ENCODE data around the gene GNS.

GNS gene

DNA sequence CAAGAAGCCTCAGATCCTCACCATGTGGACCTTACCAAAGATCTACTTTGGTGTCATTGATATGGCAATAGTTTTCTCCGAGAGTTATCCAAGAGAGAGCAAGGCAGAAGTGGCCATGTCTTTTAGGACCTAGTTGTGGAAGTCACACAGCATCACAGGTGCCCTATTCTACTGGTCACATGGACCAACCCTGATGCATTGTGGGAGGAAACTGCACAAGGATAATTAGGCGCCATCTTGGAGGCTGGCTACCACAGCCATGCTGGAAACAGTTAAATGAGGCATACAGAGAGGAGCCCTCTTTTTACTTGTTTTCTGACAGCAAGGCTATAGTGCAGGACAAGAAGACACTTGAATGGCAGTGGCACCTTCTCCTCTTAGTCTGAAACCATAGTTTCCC is 49.8 kb downstream of the GNS start:
- no peaks in the 10 kb centered on the region for H3K9me3 ChIP-seq (ENCODE audit: control insufficient read depth, insufficient read depth, low read length)
- no peaks in the 10 kb centered on the region for H3K4me1 ChIP-seq (ENCODE audit: insufficient read depth, low read length)
- H3K9ac ChIP-seq (ENCODE audit: low read depth, low read length) = no peak overlapping the region
- no peaks in the 10 kb centered on the region; the same call in 1 of the 2 replicates for H3K36me3 ChIP-seq (ENCODE audit: insufficient read depth, low read length)

GRCh38 chr12:64707926-64708325 is 51.3 kb downstream of the GNS start:
- no peak overlapping the region for H3K9ac ChIP-seq (ENCODE audit: low read depth, low read length)
- no peaks in the 10 kb centered on the region for H3K9me3 ChIP-seq (ENCODE audit: control insufficient read depth, insufficient read depth, low read length)

DNA sequence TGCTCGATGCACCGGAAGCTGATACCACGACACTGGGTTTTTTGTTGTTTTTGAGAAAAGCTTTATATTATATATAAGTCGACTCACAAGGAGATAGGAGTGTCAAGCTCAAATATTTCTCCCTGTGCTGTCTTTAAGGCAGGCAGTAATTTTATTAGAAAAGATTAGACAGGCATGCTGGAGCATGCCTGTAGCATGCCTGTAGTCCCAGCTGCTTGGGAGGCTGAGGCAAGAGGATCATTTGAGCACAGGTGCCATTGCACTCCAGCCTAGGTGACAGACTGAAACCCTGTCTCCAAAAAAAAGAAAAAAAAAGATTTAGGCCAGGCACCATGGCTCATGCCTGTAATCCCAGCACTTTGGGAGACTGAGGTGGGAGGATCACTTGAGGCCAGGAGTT is 51.8 kb downstream of the GNS start:
- Histone ChIP-seq H3K4me1 (ENCODE audit: insufficient read depth, low read length) (no peaks in the 10 kb centered on the region), H3K9ac (ENCODE audit: low read depth, low read length) (no peak overlapping the region), H3K36me3 (ENCODE audit: insufficient read depth, low read length) (no peaks in the 10 kb centered on the region; the same call in none of the 2 replicates), H3K9me3 (ENCODE audit: control insufficient read depth, insufficient read depth, low read length) (no peaks in the 10 kb centered on the region)

More at GRCh38 chr12:64707926-64708325, 51.3 kb downstream of the GNS start:
- Histone ChIP-seq H3K36me3 (ENCODE audit: insufficient read depth, low read length) (no peaks in the 10 kb centered on the region; the same call in 1 of the 2 replicates), H3K4me1 (ENCODE audit: insufficient read depth, low read length) (no peaks in the 10 kb centered on the region)

GRCh38 chr12:64706857-64707256 is 52.3 kb downstream of the GNS start:
- no peaks in the 10 kb centered on the region; the same call in none of the 2 replicates for H3K36me3 ChIP-seq (ENCODE audit: insufficient read depth, low read length)
- no peaks in the 10 kb centered on the region for H3K4me1 ChIP-seq (ENCODE audit: insufficient read depth, low read length)
- H3K9ac ChIP-seq (ENCODE audit: low read depth, low read length) = no peak overlapping the region
- H3K9me3 ChIP-seq (ENCODE audit: control insufficient read depth, insufficient read depth, low read length) = no peaks in the 10 kb centered on the region

DNA sequence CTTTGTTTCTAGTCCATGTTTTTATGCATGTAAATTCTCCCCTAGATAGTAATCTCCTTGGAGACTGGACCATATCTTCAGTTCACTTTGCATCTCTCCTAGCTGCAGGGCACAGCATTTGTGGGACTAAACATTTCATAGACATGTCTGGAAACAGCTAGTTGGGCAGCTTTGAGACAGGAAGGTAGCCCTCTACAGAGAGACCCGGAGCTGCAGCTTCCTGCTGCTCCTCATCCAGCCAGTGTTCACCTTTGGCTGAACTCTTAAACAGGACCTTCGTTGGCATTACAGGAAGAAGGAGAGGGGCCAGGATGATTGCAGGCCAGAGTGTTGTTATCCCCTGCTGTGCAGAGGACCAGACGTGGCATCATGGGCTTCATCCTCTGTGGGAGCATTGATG is 52.9 kb downstream of the GNS start:
- H3K9me3 ChIP-seq (ENCODE audit: control insufficient read depth, insufficient read depth, low read length) = no peaks in the 10 kb centered on the region
- no peaks in the 10 kb centered on the region; the same call in none of the 2 replicates for H3K36me3 ChIP-seq (ENCODE audit: insufficient read depth, low read length)
- no peak overlapping the region for H3K9ac ChIP-seq (ENCODE audit: low read depth, low read length)
- no peaks in the 10 kb centered on the region for H3K4me1 ChIP-seq (ENCODE audit: insufficient read depth, low read length)

DNA sequence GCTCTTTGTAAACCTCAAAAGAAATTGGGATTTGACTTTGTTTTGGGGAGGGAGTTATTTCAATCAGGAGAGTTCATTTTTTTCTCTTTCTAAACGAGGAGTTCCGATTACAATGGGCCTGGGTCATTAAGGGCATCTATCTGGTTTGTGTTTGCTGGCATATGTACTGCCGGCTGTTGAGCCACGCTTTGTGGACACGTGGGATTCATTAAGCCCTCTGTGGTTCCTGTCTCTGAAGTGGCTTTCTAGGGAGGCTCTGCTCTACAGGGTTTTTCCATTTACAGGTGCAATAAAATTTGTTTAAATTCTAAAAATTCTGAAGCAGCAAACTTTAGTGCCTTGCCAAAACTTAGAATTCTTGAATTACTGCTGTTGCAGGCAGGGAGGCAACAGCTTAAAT is 57.9 kb downstream of the GNS start:
- no peaks in the 10 kb centered on the region; the same call in 1 of the 2 replicates for H3K4me1 ChIP-seq (ENCODE audit: insufficient read depth, low read length)
- H3K36me3 ChIP-seq (ENCODE audit: insufficient read depth, low read length) = no peaks in the 10 kb centered on the region; the same call in 1 of the 2 replicates
- H3K9me3 ChIP-seq (ENCODE audit: control insufficient read depth, insufficient read depth, low read length) = no peaks in the 10 kb centered on the region
- H3K9ac ChIP-seq (ENCODE audit: low read depth, low read length) = no peak overlapping the region

DNA sequence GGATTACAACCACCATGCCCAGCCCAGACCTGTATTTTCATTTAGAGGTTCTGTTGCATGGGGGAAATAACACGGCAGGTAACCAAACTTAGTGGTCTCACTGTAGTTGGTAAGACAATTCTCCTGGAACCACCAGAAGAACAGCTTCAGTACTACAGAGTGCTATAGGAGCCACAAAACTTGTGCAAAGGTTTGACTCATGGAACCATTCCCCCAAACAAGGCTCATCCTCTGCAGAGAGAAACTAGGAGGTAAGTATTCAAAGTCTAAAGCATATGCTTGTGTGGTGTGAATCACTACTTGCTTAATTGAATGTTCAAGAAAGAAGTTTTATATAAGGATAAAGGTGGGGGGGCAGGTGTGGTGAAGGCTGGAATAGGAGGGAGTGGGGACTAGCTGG is 58.7 kb downstream of the GNS start:
- H3K36me3 ChIP-seq (ENCODE audit: insufficient read depth, low read length) = no peaks in the 10 kb centered on the region; the same call in none of the 2 replicates

DNA sequence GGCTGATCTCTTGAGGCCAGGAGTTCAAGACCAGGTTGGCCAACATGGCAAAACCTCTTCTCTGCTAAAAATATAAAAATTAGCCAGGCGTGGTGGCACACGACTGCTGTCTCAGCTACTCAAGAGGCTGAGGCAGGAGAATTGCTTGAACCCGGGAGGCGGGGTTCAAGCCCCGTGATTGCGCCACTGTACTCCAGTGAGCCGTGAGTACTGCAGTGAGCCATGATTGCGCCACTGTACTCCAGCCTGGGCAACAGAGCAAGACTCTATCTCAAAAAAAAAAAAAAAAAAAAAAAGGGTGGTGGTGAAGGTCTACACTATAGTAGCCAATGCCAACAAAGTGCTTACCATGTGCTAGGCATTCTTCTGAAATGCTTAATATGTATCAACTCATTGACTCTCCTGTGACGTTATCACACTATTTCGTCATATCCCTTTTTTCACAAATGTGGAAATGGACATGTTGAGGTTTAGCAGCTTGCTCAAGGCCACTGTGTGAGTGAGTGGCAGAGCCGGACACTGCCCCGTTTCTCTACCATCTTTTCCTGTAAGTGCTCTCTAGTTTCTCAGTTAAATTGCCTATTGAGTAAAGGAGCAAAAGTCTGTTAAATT is 59.6 kb downstream of the GNS start:
- Histone ChIP-seq H3K9me3 (ENCODE audit: control insufficient read depth, insufficient read depth, low read length) (no peaks in the 10 kb centered on the region), H3K36me3 (ENCODE audit: insufficient read depth, low read length) (peaks cover 4% of the 10 kb centered on the region), H3K9ac (ENCODE audit: low read depth, low read length) (no peak overlapping the region), H3K4me1 (ENCODE audit: insufficient read depth, low read length) (no peaks in the 10 kb centered on the region; the same call in 1 of the 2 replicates)

More for the DNA sequence above, 58.7 kb downstream of the GNS start:
- no peaks in the 10 kb centered on the region; the same call in 1 of the 2 replicates for H3K4me1 ChIP-seq (ENCODE audit: insufficient read depth, low read length)
- H3K9me3 ChIP-seq (ENCODE audit: control insufficient read depth, insufficient read depth, low read length) = no peaks in the 10 kb centered on the region
- no peak overlapping the region for H3K9ac ChIP-seq (ENCODE audit: low read depth, low read length)

DNA sequence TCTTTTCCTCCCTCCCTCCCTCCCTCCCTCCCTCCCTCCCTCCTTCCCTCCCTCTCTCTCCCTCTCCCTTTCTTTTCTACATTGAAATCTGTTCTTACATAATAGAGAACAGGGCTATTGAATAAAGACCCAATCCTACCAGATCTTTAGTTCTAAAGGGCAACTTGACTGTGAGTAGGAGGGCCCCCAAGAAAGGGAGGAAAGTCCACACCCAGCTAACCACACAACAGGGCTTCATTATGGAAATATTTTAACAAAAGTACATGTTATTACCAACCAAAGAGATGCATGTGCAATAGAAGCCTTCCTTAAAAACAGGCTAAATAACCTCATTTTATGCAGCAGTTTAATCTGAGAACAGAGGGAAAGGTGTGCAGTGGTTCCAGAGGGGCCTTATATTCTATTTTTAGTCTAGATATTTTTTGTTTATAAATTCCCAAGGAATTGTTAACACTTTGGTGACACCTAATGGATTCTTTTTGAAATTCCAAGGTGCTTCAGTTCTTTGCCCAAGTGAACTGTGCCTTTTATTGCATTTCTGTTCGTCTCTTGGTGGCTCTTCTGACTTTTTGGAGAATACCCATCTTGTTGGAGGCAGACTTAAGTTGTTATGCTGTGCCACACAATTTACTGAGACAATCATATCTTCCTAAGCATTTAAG is 63.0 kb downstream of the GNS start:
- Histone ChIP-seq H3K9me3 (ENCODE audit: control insufficient read depth, insufficient read depth, low read length) (no peaks in the 10 kb centered on the region), H3K36me3 (ENCODE audit: insufficient read depth, low read length) (peaks cover 9% of the 10 kb centered on the region), H3K9ac (ENCODE audit: low read depth, low read length) (no peak overlapping the region), H3K4me1 (ENCODE audit: insufficient read depth, low read length) (peaks cover 10% of the 10 kb centered on the region)

- Histone ChIP-seq H3K9me3 (ENCODE audit: control insufficient read depth, insufficient read depth, low read length) (no peaks in the 10 kb centered on the region), H3K36me3 (ENCODE audit: insufficient read depth, low read length) (peaks cover 9% of the 10 kb centered on the region), H3K4me1 (ENCODE audit: insufficient read depth, low read length) (peaks cover 10% of the 10 kb centered on the region), H3K9ac (ENCODE audit: low read depth, low read length) (no peak overlapping the region)
Observed at GRCh38 chr12:64695550-64695949, 63.7 kb downstream of the GNS start.

DNA sequence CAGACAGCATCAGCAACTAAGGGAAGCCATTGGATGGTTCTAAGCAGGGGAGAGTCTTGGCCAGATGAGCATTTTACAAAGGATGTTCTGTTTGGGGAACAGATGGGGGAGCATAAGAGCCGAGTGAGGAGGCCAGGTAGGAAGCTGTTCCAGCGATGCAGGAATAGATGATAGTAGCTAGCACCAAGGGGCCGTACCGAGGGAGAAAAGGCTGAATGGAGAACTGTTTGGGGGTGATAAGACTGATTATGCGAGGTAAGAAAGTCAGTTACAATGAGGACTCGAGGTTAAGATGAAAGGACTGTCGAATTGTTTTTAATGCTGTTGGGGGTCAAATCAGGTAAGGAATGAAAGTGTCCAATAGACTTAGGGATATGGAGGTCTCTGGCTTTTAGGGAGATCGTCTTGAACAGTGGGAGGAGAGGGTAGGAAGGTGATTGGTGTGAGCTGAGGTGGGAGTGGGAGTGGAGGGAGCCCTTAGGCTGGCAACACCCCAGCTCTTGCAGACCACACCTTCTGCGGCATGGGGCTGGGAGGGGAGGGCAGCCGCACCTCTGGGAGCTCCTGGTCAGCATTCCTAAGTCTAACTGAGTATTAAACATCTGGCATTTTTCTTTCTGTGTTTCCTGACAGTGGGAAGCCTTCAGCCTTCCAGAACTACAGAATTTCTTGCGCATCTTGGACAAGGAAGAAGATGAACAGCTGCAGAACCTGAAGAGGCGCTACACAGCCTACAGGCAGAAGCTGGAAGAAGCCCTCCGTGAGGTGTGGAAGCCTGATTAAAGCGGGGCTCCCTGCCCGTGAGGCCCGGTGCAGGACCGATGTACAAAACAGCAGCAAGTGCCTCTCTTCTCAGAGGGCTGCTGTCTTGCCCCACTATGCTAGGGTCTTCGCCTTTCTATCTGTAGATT is 64.8 kb downstream of the GNS start:
- peaks cover 10% of the 10 kb centered on the region for H3K4me1 ChIP-seq (ENCODE audit: insufficient read depth, low read length)
- no peak overlapping the region for H3K9ac ChIP-seq (ENCODE audit: low read depth, low read length)
- peaks cover 9% of the 10 kb centered on the region for H3K36me3 ChIP-seq (ENCODE audit: insufficient read depth, low read length)
- H3K9me3 ChIP-seq (ENCODE audit: control insufficient read depth, insufficient read depth, low read length) = no peaks in the 10 kb centered on the region

DNA sequence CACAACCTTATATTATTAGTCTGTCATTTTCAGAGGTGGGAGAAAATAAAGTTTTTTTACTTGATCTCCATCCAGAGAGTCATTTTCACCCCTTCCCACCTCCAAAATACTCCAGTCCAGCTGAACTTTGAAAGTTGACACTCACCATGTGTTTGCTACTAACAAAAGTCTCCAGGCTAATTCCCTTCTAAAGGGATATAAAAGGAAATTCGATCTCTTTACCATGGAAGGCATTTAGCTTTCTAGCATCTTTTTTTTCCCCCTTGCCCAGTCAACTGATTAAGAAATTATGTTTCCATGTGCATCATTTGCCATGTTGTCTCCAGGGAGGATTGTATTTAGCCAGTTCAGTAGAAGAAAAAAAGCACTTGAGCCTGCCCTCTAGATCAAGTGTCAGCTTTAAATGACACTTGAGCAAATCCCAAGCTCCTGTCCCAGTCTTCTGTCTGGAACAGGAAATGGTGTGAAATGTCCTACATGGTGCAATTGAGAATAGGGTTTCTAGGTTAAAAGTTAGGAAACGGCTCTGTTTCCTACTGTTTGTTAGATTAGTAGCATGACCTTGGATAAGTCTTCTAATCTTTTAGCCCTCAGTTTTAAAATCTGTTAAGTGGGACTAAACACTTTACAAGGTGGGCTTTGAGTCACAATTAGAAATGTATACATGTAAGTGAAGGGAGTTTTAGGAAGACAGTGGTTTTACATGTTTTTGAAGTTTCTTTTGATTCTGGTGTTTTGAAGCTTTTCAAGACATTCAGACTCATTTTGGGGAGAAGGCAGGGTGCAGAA is 67.2 kb downstream of the GNS start:
- H3K9ac ChIP-seq (ENCODE audit: low read depth, low read length) = no peak overlapping the region
- H3K36me3 ChIP-seq (ENCODE audit: insufficient read depth, low read length) = peaks cover 13% of the 10 kb centered on the region
- H3K4me1 ChIP-seq (ENCODE audit: insufficient read depth, low read length) = peaks cover 10% of the 10 kb centered on the region
- no peaks in the 10 kb centered on the region for H3K9me3 ChIP-seq (ENCODE audit: control insufficient read depth, insufficient read depth, low read length)

GRCh38 chr12:64691227-64691794 is 67.9 kb downstream of the GNS start:
- Histone ChIP-seq H3K4me1 (ENCODE audit: insufficient read depth, low read length) (peaks cover 10% of the 10 kb centered on the region), H3K9ac (ENCODE audit: low read depth, low read length) (no peak overlapping the region), H3K9me3 (ENCODE audit: control insufficient read depth, insufficient read depth, low read length) (no peaks in the 10 kb centered on the region), H3K36me3 (ENCODE audit: insufficient read depth, low read length) (peaks cover 13% of the 10 kb centered on the region)
